PFSK-1 (cell line): ENCODE data around the gene RMND5A.

Experiments
- FOXP2 ChIP-seq: optimal IDR thresholded peaks from 2 replicates; pipeline ENCODE3; 2011; ENCODE audit warnings: borderline replicate concordance, control low read depth, inconsistent platforms; ENCODE audit not compliant: insufficient read depth; ENCODE audit errors: extremely low read length, extremely low read depth
- POLR2AphosphoS5 ChIP-seq: IDR thresholded peaks from 2 replicates; pipeline ENCODE4 v1.6.1; 2012; ENCODE audit warnings: low read depth, mild to moderate bottlenecking, control low read depth, low read length, moderate library complexity
- SIN3A ChIP-seq: IDR thresholded peaks from 2 replicates; pipeline ENCODE4 v1.6.1; 2012; ENCODE audit warnings: mild to moderate bottlenecking, low read length, moderate library complexity, borderline replicate concordance; ENCODE audit not compliant: insufficient read depth
- TAF1 ChIP-seq: IDR thresholded peaks from 2 replicates; pipeline ENCODE4 v1.6.1; 2012; ENCODE audit warnings: low read length, control low read depth, borderline replicate concordance; ENCODE audit not compliant: insufficient read depth
- TF ChIP-seq, protein P1 (sequence below), 2 experiments: IDR thresholded peaks; 2 replicates each; pipeline versions ENCODE4 v1.6.1 to v1.8.0; 2011 to 2012; ENCODE audit warnings: low read depth in 2 of 2, low read length in 2 of 2, control low read depth in 1 of 2, inconsistent platforms in 1 of 2, mild to moderate bottlenecking in 1 of 2, moderate library complexity in 1 of 2; ENCODE audit not compliant: insufficient read depth in 1 of 2

The RMND5A gene

DNA sequence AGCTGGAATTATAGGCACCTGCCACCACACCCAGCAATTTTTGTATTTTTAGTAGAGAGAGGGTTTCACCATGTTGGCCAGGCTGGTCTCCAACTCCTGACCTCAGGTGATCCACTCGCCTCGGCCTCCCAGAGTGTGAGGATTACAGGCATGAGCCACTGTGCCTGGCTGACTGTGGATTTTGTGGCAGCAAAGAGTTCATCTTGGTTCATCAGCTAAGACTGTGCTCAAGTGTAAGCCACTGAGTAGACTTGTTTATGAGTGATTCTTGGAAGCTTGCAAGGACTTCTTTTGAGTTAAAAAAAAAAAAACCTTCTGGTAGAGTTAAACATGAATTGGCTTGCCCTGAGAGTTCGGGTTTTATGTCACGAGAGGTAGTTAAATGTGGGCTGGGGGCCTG is 106.9 kb downstream of the RMND5A start:
- TF ChIP-seq, protein P1, sequence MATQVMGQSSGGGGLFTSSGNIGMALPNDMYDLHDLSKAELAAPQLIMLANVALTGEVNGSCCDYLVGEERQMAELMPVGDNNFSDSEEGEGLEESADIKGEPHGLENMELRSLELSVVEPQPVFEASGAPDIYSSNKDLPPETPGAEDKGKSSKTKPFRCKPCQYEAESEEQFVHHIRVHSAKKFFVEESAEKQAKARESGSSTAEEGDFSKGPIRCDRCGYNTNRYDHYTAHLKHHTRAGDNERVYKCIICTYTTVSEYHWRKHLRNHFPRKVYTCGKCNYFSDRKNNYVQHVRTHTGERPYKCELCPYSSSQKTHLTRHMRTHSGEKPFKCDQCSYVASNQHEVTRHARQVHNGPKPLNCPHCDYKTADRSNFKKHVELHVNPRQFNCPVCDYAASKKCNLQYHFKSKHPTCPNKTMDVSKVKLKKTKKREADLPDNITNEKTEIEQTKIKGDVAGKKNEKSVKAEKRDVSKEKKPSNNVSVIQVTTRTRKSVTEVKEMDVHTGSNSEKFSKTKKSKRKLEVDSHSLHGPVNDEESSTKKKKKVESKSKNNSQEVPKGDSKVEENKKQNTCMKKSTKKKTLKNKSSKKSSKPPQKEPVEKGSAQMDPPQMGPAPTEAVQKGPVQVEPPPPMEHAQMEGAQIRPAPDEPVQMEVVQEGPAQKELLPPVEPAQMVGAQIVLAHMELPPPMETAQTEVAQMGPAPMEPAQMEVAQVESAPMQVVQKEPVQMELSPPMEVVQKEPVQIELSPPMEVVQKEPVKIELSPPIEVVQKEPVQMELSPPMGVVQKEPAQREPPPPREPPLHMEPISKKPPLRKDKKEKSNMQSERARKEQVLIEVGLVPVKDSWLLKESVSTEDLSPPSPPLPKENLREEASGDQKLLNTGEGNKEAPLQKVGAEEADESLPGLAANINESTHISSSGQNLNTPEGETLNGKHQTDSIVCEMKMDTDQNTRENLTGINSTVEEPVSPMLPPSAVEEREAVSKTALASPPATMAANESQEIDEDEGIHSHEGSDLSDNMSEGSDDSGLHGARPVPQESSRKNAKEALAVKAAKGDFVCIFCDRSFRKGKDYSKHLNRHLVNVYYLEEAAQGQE (IDR thresholded peaks at IDR 0.05; ENCODE audit: insufficient read depth in 1 of 2, low read depth in 2 of 2, low read length in 2 of 2), result no peak
- no peak for TF ChIP-seq FOXP2
- no peak for TF ChIP-seq TAF1
- TF ChIP-seq SIN3A, result no peak
- no peak for TF ChIP-seq POLR2AphosphoS5
